ENCODE results near the gene TDRD10.

TDRD10 gene

GRCh38 chr1:154496383-154496782 lies 5.6 kb upstream of the TDRD10 start:
- DNase-seq (ENCODE audit: low spot score) = no peak
- in situ Hi-C loops (cut with MboI; ENCODE audit: low pct_unique_long_range_greater_than_20kb, low sequenced_read_pairs, unreplicated experiment) = no loop called here
- TF ChIP-seq CTCF (IDR thresholded peaks at IDR 0.05; ENCODE audit: extremely low read depth, insufficient read depth, missing control alignments) = no peak

- in situ Hi-C loops (cut with MboI; ENCODE audit: low pct_unique_long_range_greater_than_20kb, low sequenced_read_pairs, unreplicated experiment) = no loop called here
- peak; percentile 50 for DNase-seq (ENCODE audit: low spot score)
- TF ChIP-seq CTCF (IDR thresholded peaks at IDR 0.05; ENCODE audit: extremely low read depth, insufficient read depth, missing control alignments) = no peak
Observed at GRCh38 chr1:154497026-154497806, 4.8 kb upstream of the TDRD10 start.

GRCh38 chr1:154499446-154499845 lies 2.6 kb upstream of the TDRD10 start:
- TF ChIP-seq CTCF (IDR thresholded peaks at IDR 0.05; ENCODE audit: extremely low read depth, insufficient read depth, missing control alignments) = no peak
- in situ Hi-C loops (cut with MboI; ENCODE audit: low pct_unique_long_range_greater_than_20kb, low sequenced_read_pairs, unreplicated experiment) = no loop called here
- no peak for DNase-seq (ENCODE audit: low spot score)

- TF ChIP-seq CTCF (IDR thresholded peaks at IDR 0.05; ENCODE audit: extremely low read depth, insufficient read depth, missing control alignments) = no peak
- in situ Hi-C loops (cut with MboI; ENCODE audit: low pct_unique_long_range_greater_than_20kb, low sequenced_read_pairs, unreplicated experiment) = no loop called here
Observed at GRCh38 chr1:154500533-154500932, 1.5 kb upstream of the TDRD10 start.

GRCh38 chr1:154501423-154502065 lies 475 bp upstream of the TDRD10 start:
- in situ Hi-C loops (cut with MboI; ENCODE audit: low pct_unique_long_range_greater_than_20kb, low sequenced_read_pairs, unreplicated experiment) = no loop called here
- peak; percentile 40 for DNase-seq (ENCODE audit: low spot score)
- no peak for TF ChIP-seq CTCF (IDR thresholded peaks at IDR 0.05; ENCODE audit: extremely low read depth, insufficient read depth, missing control alignments)

More at GRCh38 chr1:154500533-154500932, 1.5 kb upstream of the TDRD10 start:
- DNase-seq (ENCODE audit: low spot score) = no peak

- no peak for TF ChIP-seq CTCF (IDR thresholded peaks at IDR 0.05; ENCODE audit: extremely low read depth, insufficient read depth, missing control alignments)
Observed at GRCh38 chr1:154502744-154503115, 711 bp downstream of the TDRD10 start.

More at GRCh38 chr1:154502744-154503115, 711 bp downstream of the TDRD10 start:
- no peak for DNase-seq (ENCODE audit: low spot score)
- in situ Hi-C loops (cut with MboI; ENCODE audit: low pct_unique_long_range_greater_than_20kb, low sequenced_read_pairs, unreplicated experiment) = no loop called here

Measured in GM13977 (cell line).